Stimulated activated CD4-positive, alpha-beta T cell treated with anti-CD3 and anti-CD28 coated beads, TNF-alpha, amount 100 ng/mL, for 24 hours (primary cell): ENCODE data around the gene ECE1.

Source experiments
- DNase-seq, 3 experiments: peaks; one replicate each; pipeline ENCODE4 v3.0.0-alpha.2; 2020; ENCODE audit warnings: low read depth in 3 of 3

ECE1 gene

DNA sequence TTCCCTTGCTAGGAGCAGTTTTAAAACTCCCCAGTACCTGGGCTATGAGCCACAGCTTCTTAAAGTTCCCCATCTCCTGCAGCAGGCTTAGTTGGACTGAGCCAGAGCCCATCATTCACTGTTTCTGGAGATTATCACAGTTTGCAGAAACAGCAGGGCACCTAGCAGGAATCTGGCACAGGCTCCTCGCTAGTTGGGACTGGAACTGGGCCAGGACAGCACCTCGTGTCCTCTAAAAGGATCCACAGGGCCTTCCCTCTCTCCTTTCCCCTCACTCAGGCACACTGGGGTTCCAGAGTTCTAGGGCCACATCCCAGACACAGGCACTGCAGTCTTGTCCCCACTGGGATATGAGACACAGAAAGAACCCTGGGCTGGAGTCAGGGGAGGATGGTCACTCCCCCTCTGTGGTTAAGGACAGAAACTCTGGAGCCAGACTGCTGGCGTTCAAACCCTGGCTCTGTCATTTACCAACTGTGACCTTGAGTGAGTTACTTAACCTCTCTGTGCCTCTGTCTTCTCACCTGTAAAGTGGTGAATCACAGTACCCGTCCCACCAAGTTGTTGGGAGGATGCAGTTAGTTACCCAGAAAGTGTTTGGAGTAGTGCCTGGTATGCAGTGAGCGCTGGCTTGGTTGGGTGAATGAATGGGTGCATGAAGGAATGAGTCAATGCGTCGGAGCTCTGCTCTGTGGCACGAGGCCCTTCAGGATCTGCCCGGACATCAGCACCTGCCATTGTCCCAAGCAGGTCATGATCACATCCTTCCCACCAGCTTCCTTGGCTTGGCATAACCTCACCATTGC lies 18.8 kb upstream of the ECE1 start:
- DNase-seq, result no peak

- DNase-seq, result no peak
Observed at GRCh38 chr1:21308330-21308729, 18.1 kb upstream of the ECE1 start.

DNA sequence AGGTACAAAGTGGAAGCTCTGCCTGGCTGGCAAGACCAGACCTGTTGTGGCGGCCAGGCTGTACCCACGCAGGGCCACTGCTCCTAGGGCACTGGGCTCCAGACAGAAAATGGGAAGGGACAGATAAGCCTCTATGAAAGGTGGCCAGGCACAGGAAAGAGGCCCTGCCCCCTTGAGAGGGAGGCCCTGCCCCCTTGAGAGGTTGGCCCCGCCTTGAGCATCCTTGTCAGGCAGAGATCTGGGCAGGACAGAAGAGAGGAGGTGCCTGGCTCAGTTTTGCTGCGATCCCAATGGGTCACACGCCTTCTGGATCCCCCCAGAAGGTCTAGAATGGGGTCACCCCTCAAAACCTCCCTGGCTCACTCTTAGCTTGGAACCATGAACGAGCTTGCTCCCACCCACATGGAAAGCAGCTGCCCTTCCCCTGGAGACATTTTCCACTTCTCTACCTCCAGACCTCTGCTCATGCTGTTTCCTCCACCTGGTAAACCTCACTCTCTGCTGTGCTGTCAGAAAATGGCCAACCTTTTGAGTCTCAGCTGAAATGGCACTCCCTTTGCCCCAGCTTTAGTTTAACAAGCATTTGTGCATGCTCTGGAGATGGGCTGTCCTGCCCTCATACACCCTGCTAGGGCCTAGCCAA lies 17.5 kb upstream of the ECE1 start:
- DNase-seq, result no peak

DNA sequence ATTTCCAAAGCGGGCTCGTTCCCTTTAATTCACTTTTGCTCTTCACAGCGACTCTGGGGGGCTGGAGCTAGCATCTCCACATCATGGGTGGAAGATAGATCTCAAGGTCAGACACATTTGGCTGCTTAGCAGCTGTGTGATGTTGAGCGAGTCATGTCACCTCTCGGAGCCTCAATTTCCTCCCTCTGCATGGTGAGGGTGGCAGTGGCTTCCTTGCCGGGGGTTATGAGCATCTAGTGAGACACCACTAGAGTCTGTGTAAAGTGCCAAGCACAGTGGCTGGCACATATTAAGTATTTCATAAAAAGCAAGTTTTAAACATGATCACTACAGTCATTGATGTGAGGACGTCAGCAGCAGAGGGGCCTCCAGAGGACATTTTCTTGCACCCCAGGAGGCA lies 16.9 kb upstream of the ECE1 start:
- no peak for DNase-seq

- DNase-seq, result no peak
Observed at GRCh38 chr1:21305900-21306189, 15.6 kb upstream of the ECE1 start.

- no peak for DNase-seq
Observed at GRCh38 chr1:21305155-21305899, 15.1 kb upstream of the ECE1 start.

GRCh38 chr1:21304488-21304887 lies 14.2 kb upstream of the ECE1 start:
- DNase-seq, result no peak

DNA sequence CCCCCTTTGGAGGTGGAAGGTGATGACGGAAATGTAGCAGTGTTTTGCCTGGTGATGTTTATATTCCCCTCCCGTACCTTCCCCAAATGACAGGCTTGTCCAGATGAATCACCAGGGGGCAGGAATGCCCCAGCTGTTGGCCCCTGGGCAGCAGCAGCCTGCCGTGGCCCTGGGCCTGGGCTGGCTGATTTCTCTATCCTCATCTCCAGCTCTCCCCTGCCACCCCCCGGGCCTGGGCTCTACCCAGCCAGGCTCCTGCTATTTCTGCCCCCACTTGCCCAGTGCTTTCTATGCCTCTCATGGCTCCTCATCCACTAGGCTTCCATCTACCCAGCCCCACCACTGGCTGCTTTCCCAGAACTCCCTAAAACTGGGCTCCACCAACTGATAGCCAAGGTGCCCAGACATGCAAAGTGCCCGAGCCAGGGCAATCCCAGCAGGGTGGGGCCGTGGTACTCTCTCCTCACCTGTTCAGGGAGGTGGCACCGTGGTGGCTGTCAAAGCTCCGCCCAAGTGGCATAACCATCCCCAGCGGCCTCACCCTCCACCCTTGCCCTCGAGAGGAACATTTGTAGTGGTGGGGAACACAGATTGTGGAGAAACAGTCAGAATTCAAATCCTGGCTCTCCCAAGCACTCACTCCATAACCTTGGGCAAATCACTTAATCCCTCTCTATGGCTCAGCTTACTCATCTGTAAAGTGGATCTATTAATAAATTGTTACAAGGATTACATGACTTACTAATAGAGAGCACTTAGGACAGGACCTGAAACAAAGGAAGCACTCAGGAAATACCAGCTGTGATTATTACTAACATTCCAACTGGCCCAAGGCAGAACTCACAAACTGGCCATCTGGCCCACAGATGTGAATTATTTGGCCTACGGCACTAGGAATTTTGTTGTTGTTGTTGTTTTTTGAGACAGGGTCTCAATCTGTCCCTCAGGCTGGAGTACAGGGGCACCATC lies 12.8 kb upstream of the ECE1 start:
- DNase-seq, result no peak

- no peak for DNase-seq
Observed at GRCh38 chr1:21301794-21302440, 11.7 kb upstream of the ECE1 start.

DNA sequence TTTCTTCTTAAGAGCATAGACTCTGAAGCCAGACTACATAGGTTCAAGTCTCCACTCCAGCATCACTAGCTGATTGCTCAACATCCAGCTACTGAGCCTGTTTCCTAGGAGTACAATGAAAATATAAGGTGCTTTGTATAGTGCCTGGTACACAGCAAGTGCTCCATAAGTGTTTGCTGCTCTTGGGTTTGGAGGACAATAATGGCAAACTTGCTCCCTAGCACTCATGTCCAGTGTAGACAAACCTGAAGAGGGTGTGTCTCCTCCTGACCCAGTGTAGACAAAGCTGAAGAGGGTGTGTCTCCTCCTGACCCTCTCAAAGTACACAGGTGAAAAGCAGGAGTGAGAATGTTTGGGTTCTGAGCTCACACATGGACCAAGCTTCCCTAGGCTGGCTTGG lies 10.5 kb upstream of the ECE1 start:
- no peak for DNase-seq

DNA sequence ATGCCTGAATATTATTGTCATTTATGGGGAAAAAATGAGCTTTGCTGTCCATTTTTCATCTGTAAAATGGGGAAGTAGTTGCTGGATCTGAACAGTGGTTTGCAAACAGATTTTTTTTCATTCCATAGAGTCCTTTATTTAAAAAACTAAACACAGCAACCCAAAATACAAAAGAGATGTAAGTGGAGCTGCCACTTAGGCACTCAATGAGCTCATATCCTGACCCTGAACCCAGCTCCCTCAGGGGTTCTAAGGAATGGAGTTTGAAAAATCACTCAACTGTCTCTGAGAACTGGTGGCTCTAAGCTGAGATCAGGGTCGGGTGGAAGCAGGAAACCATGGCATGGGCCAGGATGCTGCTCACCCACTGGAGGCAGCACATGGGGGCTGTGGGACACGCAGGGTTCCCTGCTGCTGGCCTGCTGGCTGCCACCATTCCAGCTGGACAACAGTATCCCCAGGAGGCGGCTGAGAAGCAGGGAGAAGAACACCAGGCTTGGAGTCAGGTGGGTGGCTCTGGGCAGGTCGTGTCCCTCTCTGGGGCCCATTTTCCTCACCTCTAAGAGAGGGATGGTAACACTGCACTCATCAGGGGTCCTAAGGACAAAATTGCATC lies 9.6 kb upstream of the ECE1 start:
- DNase-seq, result no peak

DNA sequence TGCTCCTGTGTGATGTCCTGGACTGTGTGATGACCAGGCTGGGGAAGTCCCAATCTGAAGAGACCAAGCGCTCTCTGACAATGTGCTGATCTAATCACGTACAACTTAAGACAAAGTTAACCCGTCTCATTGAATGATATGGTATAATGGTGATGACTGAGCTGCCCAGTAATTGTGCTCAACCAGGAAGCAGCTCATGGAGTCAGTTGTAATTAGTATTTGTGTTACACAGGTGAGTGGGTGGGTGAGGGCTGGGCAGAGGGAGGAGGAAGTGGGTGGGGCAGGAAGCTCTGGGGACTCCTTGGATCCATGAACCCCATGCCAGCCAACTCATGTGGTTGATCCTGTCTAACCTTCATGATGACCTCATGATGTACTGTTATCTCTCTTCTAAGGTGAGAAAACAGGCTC lies 8.7 kb upstream of the ECE1 start:
- DNase-seq, result no peak

DNA sequence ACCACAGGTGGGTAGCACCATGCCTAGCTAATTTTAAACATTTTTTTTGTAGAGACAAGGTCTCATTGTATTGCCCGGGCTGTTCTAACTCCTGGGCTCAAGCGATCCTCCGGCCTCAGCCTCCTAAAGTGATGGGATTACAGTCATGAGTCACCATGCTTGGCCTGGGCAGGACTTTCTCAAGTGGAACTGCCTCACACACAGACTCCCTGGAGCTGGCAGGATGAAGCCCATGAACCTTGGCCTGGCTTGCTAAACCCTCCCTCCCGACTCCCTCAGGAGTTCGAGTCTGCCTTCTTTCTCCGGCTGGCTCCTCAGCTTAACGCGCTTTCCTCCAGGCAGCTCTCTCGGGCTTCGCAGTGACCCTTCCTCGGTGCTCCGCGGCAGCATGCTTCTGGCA lies 7.7 kb upstream of the ECE1 start:
- no peak for DNase-seq

GRCh38 chr1:21296509-21297354 lies 6.5 kb upstream of the ECE1 start:
- DNase-seq, result no peak

DNA sequence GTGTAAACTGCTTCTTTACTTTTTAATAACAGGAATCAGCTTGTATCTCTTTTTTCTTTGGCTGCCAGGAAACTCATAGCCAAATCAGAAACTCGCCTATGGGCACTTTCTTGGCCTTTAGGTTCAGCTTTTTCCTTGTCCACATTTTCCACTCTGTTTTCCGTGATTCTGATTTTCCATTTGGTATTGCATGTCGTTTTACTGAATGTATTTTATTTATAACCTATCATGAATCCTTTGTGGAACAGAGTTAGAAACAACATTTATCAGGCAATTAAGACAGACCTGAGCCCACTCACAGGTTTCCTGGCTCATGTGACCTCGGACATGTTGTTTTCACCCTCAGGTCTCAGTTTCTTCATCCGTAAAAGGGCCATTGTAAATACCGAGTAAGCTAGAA lies 5.3 kb upstream of the ECE1 start:
- DNase-seq, result no peak

DNA sequence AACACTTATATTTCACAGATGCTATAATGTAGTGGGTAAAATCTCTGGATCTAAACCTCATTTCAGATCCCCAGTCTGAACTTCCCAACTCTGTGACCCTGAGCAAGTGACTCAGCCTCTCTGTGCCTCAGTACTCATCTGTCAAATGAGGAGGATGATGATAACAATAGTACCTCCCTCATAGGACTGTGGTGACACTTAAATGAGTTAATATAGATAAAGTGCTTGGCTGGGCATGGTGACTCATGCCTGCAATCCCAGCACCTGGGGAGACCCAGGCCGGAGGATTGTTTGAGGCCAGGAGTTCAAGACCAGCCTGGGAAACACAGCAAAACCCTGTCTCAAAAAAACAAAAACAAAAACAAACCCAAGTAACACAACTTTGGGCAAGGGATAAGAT lies 4.7 kb upstream of the ECE1 start:
- peak; percentile 28 to 57 (median 45) for DNase-seq

GRCh38 chr1:21294266-21294989 lies 4.2 kb upstream of the ECE1 start:
- peak; percentile 67 to 86 (median 76) for DNase-seq

DNA sequence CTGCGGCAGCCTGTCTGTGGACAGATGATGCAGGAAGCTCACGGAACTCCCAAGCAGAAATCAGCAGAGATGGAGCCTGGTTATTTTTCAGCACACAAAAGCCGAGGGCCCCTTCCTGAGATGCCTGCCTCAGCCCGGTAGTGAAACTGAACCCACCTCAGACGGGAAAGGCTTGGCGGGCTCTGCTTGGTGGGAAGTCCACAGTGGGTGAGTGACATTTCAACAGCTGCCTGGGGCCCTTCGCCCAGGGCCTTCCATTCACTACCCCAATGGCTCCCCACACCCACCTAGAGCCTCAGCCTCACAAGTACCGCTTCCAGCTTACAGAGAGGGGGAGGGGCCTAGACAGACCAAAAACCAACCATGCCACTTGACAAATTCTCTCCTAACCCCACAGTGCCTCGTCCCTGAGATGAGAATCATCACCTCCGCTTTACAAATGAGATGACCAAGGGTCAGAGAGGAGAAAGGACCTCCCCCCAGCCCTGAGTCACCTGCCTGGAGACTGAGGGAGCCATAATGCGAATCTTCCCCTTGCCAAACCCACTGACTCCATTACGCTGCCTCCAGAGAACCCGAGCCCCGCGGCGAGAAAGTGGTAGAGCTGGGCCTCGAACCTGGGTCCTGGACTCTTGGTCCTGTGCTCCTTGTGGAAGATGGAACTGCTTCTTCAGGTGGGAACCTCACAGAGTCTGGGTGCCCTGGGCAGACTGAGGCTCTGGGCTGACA lies 3.4 kb upstream of the ECE1 start:
- DNase-seq, result peak; percentile 54 to 85 (median 66)
